Activated CD8-positive, alpha-beta memory T cell treated with anti-CD3 and anti-CD28 coated beads for 24 hours (primary cell): Measurements from ENCODE around the gene NOXA1.

Source experiments
- DNase-seq: peaks from one replicate; pipeline ENCODE4 v3.0.0-alpha.2; 2020

Gene NOXA1

GRCh38 chr9:137428841-137429545 is 5.8 kb downstream of the NOXA1 start:
- no peak for DNase-seq

DNA sequence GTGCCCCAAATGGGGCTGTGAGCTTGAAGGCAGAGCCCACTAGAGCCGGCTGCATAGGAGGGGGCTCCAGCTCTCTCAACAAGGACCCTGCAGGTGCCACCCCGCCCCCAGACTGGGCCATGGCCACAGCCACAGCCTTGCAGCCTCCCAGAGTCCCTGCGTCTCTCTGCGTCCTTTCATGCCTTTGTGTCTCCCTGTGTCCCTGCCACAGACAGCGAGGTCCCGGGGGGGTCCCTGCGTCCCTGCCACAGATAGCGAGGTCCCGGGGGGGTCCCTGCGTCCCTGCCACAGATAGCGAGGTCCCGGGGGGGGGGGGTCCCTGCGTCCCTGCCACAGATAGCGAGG is 6.3 kb downstream of the NOXA1 start:
- no peak for DNase-seq

DNA sequence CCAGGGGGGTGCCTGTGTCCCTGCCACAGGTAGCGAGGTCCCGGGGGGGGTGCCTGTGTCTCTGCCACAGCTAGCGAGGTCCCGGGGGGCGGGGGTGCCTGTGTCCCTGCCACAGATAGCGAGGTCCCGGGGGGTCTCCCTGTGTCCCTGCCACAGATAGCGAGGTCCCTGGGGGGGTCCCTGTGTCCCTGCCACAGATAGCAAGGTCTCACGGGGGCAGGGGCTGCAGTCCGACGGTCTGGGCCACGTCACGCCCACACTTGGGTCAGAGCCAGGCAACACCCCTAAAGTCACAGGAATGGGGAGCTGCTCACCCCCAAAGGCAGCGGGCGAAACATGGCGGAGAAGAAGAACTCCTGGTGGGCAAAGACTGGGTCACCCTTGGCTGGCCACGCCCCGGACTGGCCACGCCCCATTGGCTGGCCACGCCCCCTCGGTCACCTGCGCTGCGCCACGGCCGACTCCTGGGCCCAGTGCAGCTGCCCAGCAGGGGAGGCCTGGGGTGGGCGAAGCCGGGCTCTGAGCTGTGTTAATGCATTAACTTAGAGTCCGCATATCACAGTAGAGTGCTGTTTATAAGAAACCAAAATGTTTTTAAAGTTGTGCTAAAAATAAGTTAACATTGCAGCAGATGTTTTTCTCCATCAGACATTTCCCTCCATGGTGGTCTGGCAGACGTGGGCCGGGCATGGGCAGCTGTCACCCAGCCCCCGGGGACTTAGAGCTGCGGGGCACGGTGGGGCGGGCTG is 7.0 kb downstream of the NOXA1 start:
- no peak for DNase-seq

- no peak for DNase-seq
These were observed 7.7 kb downstream of the NOXA1 start for GRCh38 chr9:137430723-137431415.

GRCh38 chr9:137431416-137431931 is 8.3 kb downstream of the NOXA1 start:
- DNase-seq, result no peak

- no peak for DNase-seq
These were observed 9.6 kb downstream of the NOXA1 start for GRCh38 chr9:137432687-137433348.

- DNase-seq, result no peak
These were observed 10.2 kb downstream of the NOXA1 start for GRCh38 chr9:137433349-137433915.

DNA sequence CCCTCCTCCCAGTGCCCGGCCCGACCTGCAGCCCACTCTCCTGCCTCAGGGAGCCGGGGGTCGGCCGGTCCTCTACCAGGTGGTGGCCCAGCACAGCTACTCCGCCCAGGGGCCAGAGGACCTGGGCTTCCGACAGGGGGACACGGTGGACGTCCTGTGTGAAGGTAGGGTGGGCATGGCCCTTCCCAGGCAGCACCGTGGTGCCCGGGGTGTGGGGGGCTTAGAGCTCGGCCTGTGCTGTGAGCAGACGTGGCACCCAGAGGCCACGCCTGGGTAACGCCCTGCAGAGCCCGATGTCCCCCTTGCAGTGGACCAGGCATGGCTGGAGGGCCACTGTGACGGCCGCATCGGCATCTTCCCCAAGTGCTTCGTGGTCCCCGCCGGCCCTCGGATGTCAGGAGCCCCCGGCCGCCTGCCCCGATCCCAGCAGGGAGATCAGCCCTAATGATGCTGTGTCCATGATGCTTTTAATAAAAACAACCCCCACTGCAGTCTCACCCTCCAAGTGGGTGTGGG is 10.8 kb downstream of the NOXA1 start:
- no peak for DNase-seq

GRCh38 chr9:137434498-137435380 is 11.5 kb downstream of the NOXA1 start:
- DNase-seq, result no peak

DNA sequence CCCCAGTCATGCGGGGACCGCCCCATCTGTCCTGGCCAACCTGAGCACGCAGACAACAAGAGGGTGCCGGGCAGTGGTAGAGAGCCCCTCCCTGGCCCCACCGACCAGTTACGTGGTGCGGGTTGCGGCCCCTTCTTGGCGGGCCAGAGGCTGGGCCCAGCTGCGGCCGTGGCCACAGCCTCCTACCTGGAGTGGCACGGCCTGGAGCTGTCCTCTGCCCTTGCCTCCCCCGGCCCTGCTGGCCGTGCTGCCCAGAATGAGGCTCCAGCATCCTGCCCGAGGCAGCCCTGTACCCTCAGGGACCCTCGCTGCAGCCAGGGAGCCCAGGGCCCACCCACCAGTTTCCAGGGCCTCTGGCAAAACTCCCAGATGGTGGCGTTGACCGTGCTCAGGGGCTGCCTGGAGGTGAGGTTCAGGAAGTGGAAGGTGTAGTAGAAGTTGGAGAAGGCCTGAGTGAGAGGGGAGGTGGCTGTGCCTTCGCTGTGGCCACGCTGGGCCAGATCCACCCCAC is 12.2 kb downstream of the NOXA1 start:
- DNase-seq, result no peak

- DNase-seq, result no peak
These were observed 13.0 kb downstream of the NOXA1 start for GRCh38 chr9:137435980-137436760.

DNA sequence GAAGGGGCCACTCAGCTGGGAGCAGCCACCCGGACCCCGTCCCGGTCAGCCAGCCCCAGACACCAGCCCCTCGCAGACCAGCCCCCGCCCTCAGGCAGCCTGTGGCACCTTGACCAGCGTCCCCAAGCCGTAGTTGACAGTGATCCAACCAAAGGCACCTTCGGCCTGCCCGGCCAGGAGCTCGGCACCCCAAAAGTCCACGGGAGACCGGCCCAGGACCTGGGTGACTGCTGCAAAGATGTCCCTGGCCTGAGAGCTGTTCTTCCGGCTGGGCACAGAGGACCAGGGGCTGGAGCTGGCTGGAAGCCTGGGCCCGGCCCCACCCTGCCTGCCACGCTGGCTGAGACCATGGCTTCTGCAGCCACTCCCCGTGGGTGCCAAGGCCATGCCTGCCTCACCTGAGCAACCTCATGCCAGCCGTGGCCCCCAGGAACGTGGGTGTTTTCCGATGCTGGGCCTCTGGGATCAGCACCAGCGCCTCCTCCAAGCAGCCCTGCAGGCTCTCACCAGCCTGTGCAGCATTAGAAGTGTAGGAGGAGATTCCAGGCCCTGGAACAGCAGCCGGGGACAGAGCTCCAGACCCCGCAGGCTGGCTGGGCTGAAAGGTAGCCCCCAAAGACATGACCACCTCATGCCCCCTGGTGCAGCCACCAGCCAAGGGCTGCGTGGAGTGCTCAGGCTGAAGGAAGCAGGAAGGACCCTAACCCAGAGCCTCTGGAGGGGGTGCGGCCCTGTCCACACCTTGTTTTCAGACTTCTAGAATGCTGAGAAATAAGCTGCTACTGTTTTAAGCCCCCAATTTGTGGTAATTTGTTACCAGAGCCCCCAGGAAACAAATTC is 13.8 kb downstream of the NOXA1 start:
- no peak for DNase-seq

DNA sequence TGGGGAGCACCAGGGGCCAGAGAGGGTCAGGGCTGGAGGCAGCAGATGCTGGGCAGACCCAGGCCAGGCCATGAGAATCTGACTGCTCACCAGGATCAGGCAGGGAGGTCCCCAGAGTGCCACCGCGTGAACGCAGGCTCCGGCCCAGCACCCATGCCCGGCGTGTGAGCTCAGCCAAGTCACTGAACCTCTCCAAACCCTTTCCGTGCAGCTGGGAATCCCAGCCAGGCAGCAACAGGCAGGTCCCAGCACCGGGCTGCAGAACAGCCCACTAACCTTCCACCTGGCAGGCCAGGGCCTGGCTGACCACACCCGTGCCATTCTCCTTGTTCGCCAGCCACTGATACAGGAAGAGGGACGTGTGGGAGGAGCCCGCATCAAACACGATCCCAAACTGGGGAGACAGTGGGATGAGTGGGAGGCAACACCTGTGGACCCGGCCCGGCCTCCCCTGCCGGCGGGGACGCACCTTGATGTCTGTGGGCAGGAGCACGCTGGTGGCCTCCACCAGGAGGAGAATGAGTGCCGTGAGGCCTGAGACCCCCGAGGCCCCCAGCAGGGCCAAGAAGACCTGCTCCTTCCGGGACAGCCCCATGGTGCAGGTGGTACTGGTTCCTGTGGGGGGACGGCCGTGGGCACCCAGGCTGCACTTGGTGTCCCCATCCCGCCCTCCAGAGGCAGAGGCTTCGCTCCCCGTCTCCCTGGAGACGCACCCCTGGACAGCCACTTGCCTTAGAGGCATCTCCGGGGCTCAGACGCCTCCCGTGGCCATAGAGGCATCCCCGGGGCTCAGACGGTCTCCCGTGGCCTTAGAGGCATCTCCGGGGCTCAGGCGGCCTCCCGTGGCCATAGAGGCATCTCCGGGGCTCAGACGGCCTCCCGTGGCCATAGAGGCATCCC is 14.7 kb downstream of the NOXA1 start:
- no peak for DNase-seq

- DNase-seq, result no peak
These were observed 15.5 kb downstream of the NOXA1 start for GRCh38 chr9:137438591-137439157.

DNA sequence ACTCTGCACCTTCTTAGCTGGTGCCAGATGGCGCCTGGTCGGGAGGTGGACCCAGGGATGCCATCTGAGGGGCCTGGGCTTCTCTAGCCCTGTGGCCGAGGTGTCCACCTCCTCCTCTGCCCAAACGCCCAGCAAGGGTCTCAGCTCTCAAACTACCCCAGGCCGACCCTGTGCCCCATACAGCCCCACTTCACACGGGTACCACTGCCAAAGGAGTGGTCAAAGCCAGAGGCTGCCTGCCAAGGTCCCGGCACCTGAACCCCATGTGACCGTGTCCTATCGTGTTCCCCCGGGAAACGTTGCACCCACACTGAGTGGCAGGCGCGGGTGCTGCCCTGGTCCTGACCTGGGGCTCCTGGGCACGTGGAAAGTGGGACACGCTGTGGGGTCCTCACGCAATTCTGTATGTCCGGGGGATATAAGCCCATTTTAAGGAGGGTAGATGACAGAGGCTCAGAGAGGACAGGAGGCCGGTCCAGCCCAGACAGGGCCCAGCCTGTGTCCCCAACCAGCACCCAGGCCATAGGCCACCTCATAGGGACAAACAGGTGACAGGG is 16.0 kb downstream of the NOXA1 start:
- DNase-seq, result no peak

DNA sequence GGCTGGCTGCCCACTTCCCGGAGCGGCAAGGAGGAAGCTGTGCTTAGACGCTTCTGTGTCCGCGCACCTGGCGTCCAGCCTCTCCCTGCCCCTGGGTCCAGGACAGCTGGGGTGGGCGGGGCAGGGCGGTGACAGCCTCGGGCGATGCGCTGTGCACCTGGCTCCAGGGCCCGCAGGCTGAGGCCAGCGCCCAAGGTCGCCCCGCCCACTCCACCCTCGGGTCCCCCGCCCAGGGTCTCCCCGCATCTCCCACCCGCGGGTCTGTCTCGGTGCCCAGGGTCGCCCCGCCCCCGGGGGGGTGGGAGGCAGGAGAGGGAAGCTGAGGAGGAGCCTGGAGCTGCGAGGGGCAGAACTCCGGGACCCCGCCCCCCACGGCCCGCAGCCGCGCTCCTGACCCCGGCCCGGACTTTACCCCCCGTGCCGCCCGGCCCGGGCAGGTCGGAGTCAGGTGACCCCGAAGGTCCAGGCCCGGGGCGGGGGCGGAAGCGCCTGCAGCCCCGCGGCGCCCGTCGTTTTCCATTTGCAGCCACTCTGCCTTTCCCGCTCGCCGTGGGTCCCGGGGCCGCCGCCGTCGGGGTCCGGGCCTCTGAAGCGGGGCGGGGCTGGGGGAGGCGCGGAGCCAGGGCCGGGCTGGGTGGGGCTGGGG is 18.2 kb downstream of the NOXA1 start, which contains the start of gene ENTPD8:
ENTPD8 (minus strand) TSS at position 69 of the 646 bp plus-strand sequence. CDS start 3,072 bp downstream, outside the sequence.
- no peak for DNase-seq

DNA sequence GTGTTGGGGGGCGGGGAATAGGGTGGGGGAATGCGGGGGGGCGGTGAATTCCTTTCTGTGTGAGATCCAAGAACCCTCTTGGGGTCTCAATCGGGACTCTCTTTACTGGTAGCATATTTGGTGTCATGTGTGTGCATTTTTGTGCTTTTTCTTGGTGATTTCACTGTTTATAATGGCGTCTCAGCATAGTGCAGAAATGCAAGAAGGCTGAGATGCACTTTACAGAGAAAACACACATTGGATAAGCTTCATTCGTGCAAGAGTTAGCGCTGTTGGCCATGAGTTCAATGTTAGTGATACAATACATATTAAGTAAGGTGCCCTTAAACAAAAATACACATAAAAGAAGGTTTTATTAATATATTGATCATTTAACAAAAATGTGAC is 18.7 kb downstream of the NOXA1 start:
- DNase-seq, result no peak
